Trophoblast cell (in vitro differentiated cells and primary cell): ENCODE data around the gene MEGF10.

Source experiments
- DNase-seq, 2 donors: peaks; one replicate each; pipeline ENCODE4 v3.0.0-alpha.2; 2016
- H2AFZ ChIP-seq: 2 replicates; pipeline ENCODE4 v1.6.1; 2013; ENCODE audit warnings: low read length, moderate library complexity, mild to moderate bottlenecking; ENCODE audit not compliant: insufficient read depth, poor library complexity
- H2AK5ac ChIP-seq: 2 replicates; pipeline ENCODE4 v1.6.1; 2013; ENCODE audit warnings: mild to moderate bottlenecking, low read length
- H2BK120ac ChIP-seq: 2 replicates; pipeline ENCODE4 v1.6.1; 2013; ENCODE audit warnings: low read length, mild to moderate bottlenecking, moderate library complexity; ENCODE audit not compliant: insufficient read depth, poor library complexity
- H2BK12ac ChIP-seq: 2 replicates; pipeline ENCODE4 v1.6.1; 2013; ENCODE audit warnings: mild to moderate bottlenecking, low read length, moderate library complexity
- H2BK5ac ChIP-seq: 2 replicates; pipeline ENCODE4 v1.6.1; 2013; ENCODE audit warnings: low read length, low read depth, moderate library complexity, mild to moderate bottlenecking; ENCODE audit not compliant: poor library complexity
- H3K14ac ChIP-seq: 2 replicates; pipeline ENCODE4 v1.6.1; 2013; ENCODE audit warnings: mild to moderate bottlenecking, low read length
- H3K18ac ChIP-seq: 2 replicates; pipeline ENCODE4 v1.6.1; 2013; ENCODE audit warnings: mild to moderate bottlenecking, low read length
- H3K23ac ChIP-seq: 2 replicates; pipeline ENCODE4 v1.6.1; 2013; ENCODE audit warnings: low read length
- H3K27ac ChIP-seq: 2 replicates; pipeline ENCODE4 v1.5.1; 2013; ENCODE audit warnings: low read depth, mild to moderate bottlenecking, inconsistent platforms, low read length, moderate library complexity
- H3K27me3 ChIP-seq: 2 replicates; pipeline ENCODE4 v1.6.1; 2013; ENCODE audit warnings: inconsistent platforms, mild to moderate bottlenecking, low read length, moderate library complexity; ENCODE audit not compliant: insufficient read depth
- H3K36me3 ChIP-seq, 2 experiments: 1 replicate in 1 of 2; 2 replicates in 1 of 2; pipeline ENCODE4 v1.6.1; 2013; ENCODE audit warnings: low read length in 2 of 2, mild to moderate bottlenecking in 2 of 2, moderate library complexity in 1 of 2; ENCODE audit not compliant: insufficient read depth in 2 of 2, control insufficient read depth in 1 of 2
- H3K4ac ChIP-seq: 2 replicates; pipeline ENCODE4 v1.6.1; 2013; ENCODE audit warnings: low read depth, mild to moderate bottlenecking, low read length, moderate library complexity
- H3K4me1 ChIP-seq, 2 experiments: 1 replicate in 1 of 2; 2 replicates in 1 of 2; pipeline ENCODE4 v1.6.1; 2013; ENCODE audit warnings: low read length in 2 of 2, mild to moderate bottlenecking in 2 of 2, moderate library complexity in 1 of 2; ENCODE audit not compliant: insufficient read depth in 2 of 2, control insufficient read depth in 1 of 2
- H3K4me2 ChIP-seq: 2 replicates; pipeline ENCODE4 v1.6.1; 2013; ENCODE audit warnings: inconsistent platforms, mild to moderate bottlenecking, low read length, moderate library complexity
- H3K4me3 ChIP-seq: 2 replicates; pipeline ENCODE4 v1.5.1; 2013; ENCODE audit warnings: mild to moderate bottlenecking, low read depth, low read length, inconsistent platforms
- H3K79me1 ChIP-seq: one replicate; pipeline ENCODE4 v1.6.1; 2013; ENCODE audit warnings: low read length
- H3K79me2 ChIP-seq: 2 replicates; pipeline ENCODE4 v1.6.1; 2013; ENCODE audit warnings: low read length, mild to moderate bottlenecking; ENCODE audit not compliant: control insufficient read depth, insufficient read depth, poor library complexity
- H3K9ac ChIP-seq: 2 replicates; pipeline ENCODE4 v1.6.1; 2013; ENCODE audit warnings: mild to moderate bottlenecking, low read length
- H3K9me3 ChIP-seq: 2 replicates; pipeline ENCODE4 v1.6.1; 2013; ENCODE audit warnings: low read depth, mild to moderate bottlenecking, control low read depth, inconsistent platforms, low read length; ENCODE audit not compliant: insufficient read depth
- H4K12ac ChIP-seq: 2 replicates; pipeline ENCODE4 v1.6.1; 2013; ENCODE audit warnings: low read depth, mild to moderate bottlenecking, low read length, moderate library complexity
- H4K8ac ChIP-seq: 2 replicates; pipeline ENCODE4 v1.6.1; 2013; ENCODE audit warnings: low read depth, mild to moderate bottlenecking, low read length, moderate library complexity
- H4K91ac ChIP-seq: one replicate; pipeline ENCODE4 v1.6.1; 2013; ENCODE audit warnings: low read depth, mild to moderate bottlenecking, low read length, moderate library complexity
- WGBS: extraction: QIAGEN DNeasy Blood & Tissue Kit; methylation state at CpG from one replicate; pipeline ENCODE4 v1.1.7; 2013; ENCODE audit warnings: missing lambda C conversion rate; ENCODE audit not compliant: insufficient read length, insufficient coverage; ENCODE audit errors: extremely low coverage; 5-methylcytosine and 5-hydroxymethylcytosine counted together

The MEGF10 gene

GRCh38 chr5:127431977-127432585, 141.5 kb downstream of the MEGF10 start:
- no peaks in the 10 kb centered on the region for H3K79me1 ChIP-seq
- no peak overlapping the region for H4K91ac ChIP-seq
- H3K9me3 ChIP-seq, result peaks cover 2% of the 10 kb centered on the region
- no peak overlapping the region for H3K14ac ChIP-seq
- no peak overlapping the region for H3K4me3 ChIP-seq
- H3K9ac ChIP-seq, result no peak overlapping the region
- no peak overlapping the region for H2BK5ac ChIP-seq
- no peaks in the 10 kb centered on the region for H3K27me3 ChIP-seq
- no peak overlapping the region for H2AFZ ChIP-seq
- no peak overlapping the region for H4K12ac ChIP-seq
- DNase-seq, result no peak
- no peak overlapping the region for H2AK5ac ChIP-seq
- H2BK12ac ChIP-seq, result no peak overlapping the region
- H3K23ac ChIP-seq, result no peak overlapping the region
- no peaks in the 10 kb centered on the region for H3K79me2 ChIP-seq
- no peak overlapping the region for H3K4me2 ChIP-seq
- no CpG with 5 or more reads among the region's 7 CpGs for WGBS
- H3K18ac ChIP-seq, result no peak overlapping the region
- no peak overlapping the region for H2BK120ac ChIP-seq
- no peaks in the 10 kb centered on the region for H3K36me3 ChIP-seq
- peak overlapping the region; percentile 14 for H3K27ac ChIP-seq
- H3K4me1 ChIP-seq, result peaks cover 5% of the 10 kb centered on the region in 2 experiments
- H3K4ac ChIP-seq, result no peak overlapping the region
- H4K8ac ChIP-seq, result no peak overlapping the region

GRCh38 chr5:127433526-127433925, 142.9 kb downstream of the MEGF10 start:
- no peak overlapping the region for H3K27ac ChIP-seq
- no peak overlapping the region for H4K12ac ChIP-seq
- DNase-seq, result no peak
- H4K8ac ChIP-seq, result no peak overlapping the region
- no peak overlapping the region for H2AK5ac ChIP-seq
- H3K4me1 ChIP-seq, result no peaks in the 10 kb centered on the region
- no peaks in the 10 kb centered on the region for H3K79me1 ChIP-seq
- H2BK120ac ChIP-seq, result no peak overlapping the region
- H2AFZ ChIP-seq, result no peak overlapping the region
- no peak overlapping the region for H3K4me2 ChIP-seq
- H3K14ac ChIP-seq, result no peak overlapping the region
- no peak overlapping the region for H4K91ac ChIP-seq
- no peak overlapping the region for H3K4me3 ChIP-seq
- H3K9ac ChIP-seq, result no peak overlapping the region
- H3K4ac ChIP-seq, result no peak overlapping the region
- H3K27me3 ChIP-seq, result no peaks in the 10 kb centered on the region
- H3K79me2 ChIP-seq, result no peaks in the 10 kb centered on the region
- no CpG with 5 or more reads among the region's 2 CpGs for whole genome bisulfite sequencing
- no peaks in the 10 kb centered on the region for H3K36me3 ChIP-seq
- no peak overlapping the region for H2BK12ac ChIP-seq
- H3K23ac ChIP-seq, result no peak overlapping the region
- H3K18ac ChIP-seq, result no peak overlapping the region
- no peak overlapping the region for H2BK5ac ChIP-seq
- H3K9me3 ChIP-seq, result peaks cover 2% of the 10 kb centered on the region

GRCh38 chr5:127434588-127434987, 144.0 kb downstream of the MEGF10 start:
- no peaks in the 10 kb centered on the region for H3K36me3 ChIP-seq
- H3K18ac ChIP-seq, result no peak overlapping the region
- H3K4ac ChIP-seq, result no peak overlapping the region
- no peak for DNase-seq
- H4K8ac ChIP-seq, result no peak overlapping the region
- no peak overlapping the region for H2BK120ac ChIP-seq
- no peak overlapping the region for H3K4me3 ChIP-seq
- no peak overlapping the region for H3K4me2 ChIP-seq
- no peak overlapping the region for H4K91ac ChIP-seq
- H3K9me3 ChIP-seq, result peaks cover 2% of the 10 kb centered on the region
- no peak overlapping the region for H2AFZ ChIP-seq
- no peak overlapping the region for H3K27ac ChIP-seq
- H3K27me3 ChIP-seq, result no peaks in the 10 kb centered on the region
- no peak overlapping the region for H3K14ac ChIP-seq
- no peaks in the 10 kb centered on the region for H3K79me1 ChIP-seq
- H2BK5ac ChIP-seq, result no peak overlapping the region
- no CpG with 5 or more reads among the region's 12 CpGs for WGBS
- H2AK5ac ChIP-seq, result no peak overlapping the region
- H3K79me2 ChIP-seq, result no peaks in the 10 kb centered on the region
- no peak overlapping the region for H4K12ac ChIP-seq
- no peak overlapping the region for H3K23ac ChIP-seq
- H2BK12ac ChIP-seq, result no peak overlapping the region
- H3K9ac ChIP-seq, result no peak overlapping the region
- no peaks in the 10 kb centered on the region for H3K4me1 ChIP-seq

GRCh38 chr5:127435821-127436220, 145.2 kb downstream of the MEGF10 start:
- H4K91ac ChIP-seq, result no peak overlapping the region
- H3K36me3 ChIP-seq, result no peaks in the 10 kb centered on the region
- no CpG with 5 or more reads among the region's 2 CpGs for WGBS
- H3K9ac ChIP-seq, result no peak overlapping the region
- no peak overlapping the region for H4K12ac ChIP-seq
- H3K4ac ChIP-seq, result no peak overlapping the region
- no peak overlapping the region for H2AK5ac ChIP-seq
- no peak overlapping the region for H4K8ac ChIP-seq
- H3K79me1 ChIP-seq, result no peaks in the 10 kb centered on the region
- no peak overlapping the region for H3K18ac ChIP-seq
- H2BK5ac ChIP-seq, result no peak overlapping the region
- H3K14ac ChIP-seq, result no peak overlapping the region
- no peaks in the 10 kb centered on the region for H3K79me2 ChIP-seq
- H2BK120ac ChIP-seq, result no peak overlapping the region
- H2BK12ac ChIP-seq, result no peak overlapping the region
- H3K27me3 ChIP-seq, result no peaks in the 10 kb centered on the region
- no peak for DNase-seq
- H2AFZ ChIP-seq, result no peak overlapping the region
- H3K4me3 ChIP-seq, result no peak overlapping the region
- no peak overlapping the region for H3K4me2 ChIP-seq
- H3K27ac ChIP-seq, result no peak overlapping the region
- H3K9me3 ChIP-seq, result peaks cover 2% of the 10 kb centered on the region
- no peaks in the 10 kb centered on the region for H3K4me1 ChIP-seq
- no peak overlapping the region for H3K23ac ChIP-seq
